GM12874 (cell line): ENCODE results near the gene TRPT1.
A peak's percentile ranks its signal among the peaks of the same experiment; 100 is the strongest.

Experiments
- TF ChIP-seq, protein P1 (sequence below): IDR thresholded peaks from 2 replicates; pipeline ENCODE4 v1.5.1; 2011; ENCODE audit warnings: low read depth, mild to moderate bottlenecking, control low read depth, low read length, moderate library complexity; ENCODE audit not compliant: insufficient read depth

The TRPT1 gene

GRCh38 chr11:64192434-64192833 is 33.6 kb downstream of the TRPT1 start:
- TF ChIP-seq, protein P1, sequence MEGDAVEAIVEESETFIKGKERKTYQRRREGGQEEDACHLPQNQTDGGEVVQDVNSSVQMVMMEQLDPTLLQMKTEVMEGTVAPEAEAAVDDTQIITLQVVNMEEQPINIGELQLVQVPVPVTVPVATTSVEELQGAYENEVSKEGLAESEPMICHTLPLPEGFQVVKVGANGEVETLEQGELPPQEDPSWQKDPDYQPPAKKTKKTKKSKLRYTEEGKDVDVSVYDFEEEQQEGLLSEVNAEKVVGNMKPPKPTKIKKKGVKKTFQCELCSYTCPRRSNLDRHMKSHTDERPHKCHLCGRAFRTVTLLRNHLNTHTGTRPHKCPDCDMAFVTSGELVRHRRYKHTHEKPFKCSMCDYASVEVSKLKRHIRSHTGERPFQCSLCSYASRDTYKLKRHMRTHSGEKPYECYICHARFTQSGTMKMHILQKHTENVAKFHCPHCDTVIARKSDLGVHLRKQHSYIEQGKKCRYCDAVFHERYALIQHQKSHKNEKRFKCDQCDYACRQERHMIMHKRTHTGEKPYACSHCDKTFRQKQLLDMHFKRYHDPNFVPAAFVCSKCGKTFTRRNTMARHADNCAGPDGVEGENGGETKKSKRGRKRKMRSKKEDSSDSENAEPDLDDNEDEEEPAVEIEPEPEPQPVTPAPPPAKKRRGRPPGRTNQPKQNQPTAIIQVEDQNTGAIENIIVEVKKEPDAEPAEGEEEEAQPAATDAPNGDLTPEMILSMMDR, result no peak

- TF ChIP-seq, protein P1, result no peak
These were observed 39.4 kb downstream of the TRPT1 start for GRCh38 chr11:64186492-64187165.

- TF ChIP-seq, protein P1, result peak; percentile 48
These were observed 40.1 kb downstream of the TRPT1 start, which contains the start of gene STIP1 for GRCh38 chr11:64185693-64186491. Gene STIP1 (plus strand): TSS chr11:64186171. CDS start chr11:64186262, 91 bp downstream.

- TF ChIP-seq, protein P1, result no peak
These were observed 40.8 kb downstream of the TRPT1 start for GRCh38 chr11:64185175-64185692.

- TF ChIP-seq, protein P1, result no peak
These were observed 42.1 kb downstream of the TRPT1 start for GRCh38 chr11:64183890-64184289.

GRCh38 chr11:64181506-64182411 is 44.2 kb downstream of the TRPT1 start:
- TF ChIP-seq, protein P1, result no peak
